Stimulated activated naive CD8-positive, alpha-beta T cell treated with anti-CD3 and anti-CD28 coated beads, Interleukin-15, Interleukin-2, amounts not matched to agents 100 U/mL and 50 U/mL, for 24 hours (primary cell): ENCODE data around the gene RRP1.
"Not testable (repeated sequence)": the region's sequence is repeated elsewhere in the genome, so short reads cannot be mapped to it uniquely, and the experiment has no call there.

Experiments
- ATAC-seq: fragments of 150-1000 bp; cut with Tn5 transposase; one replicate; pipeline ENCODE4 v1.10.0; 2021
- DNase-seq: peaks from one replicate; pipeline ENCODE4 v3.0.0; 2021

RRP1 gene

GRCh38 chr21:43840259-43840658, 50.9 kb downstream of the RRP1 start:
- DNase-seq (no peak), ATAC-seq (no peak)

- ATAC-seq, result no peak
- DNase-seq, result no peak
Observed at GRCh38 chr21:43842742-43843141, 53.4 kb downstream of the RRP1 start.

GRCh38 chr21:43844906-43845305, 55.5 kb downstream of the RRP1 start:
- not testable (repeated sequence) for ATAC-seq

GRCh38 chr21:43845386-43845785, 56.0 kb downstream of the RRP1 start:
- DNase-seq (no peak), ATAC-seq (no peak)

More at GRCh38 chr21:43844906-43845305, 55.5 kb downstream of the RRP1 start:
- DNase-seq, result not testable (repeated sequence)

- no peak for ATAC-seq
- DNase-seq, result no peak
Observed at GRCh38 chr21:43846430-43846829, 57.1 kb downstream of the RRP1 start.

GRCh38 chr21:43847301-43847700, 57.9 kb downstream of the RRP1 start:
- DNase-seq (no peak), ATAC-seq (no peak)

- no peak for ATAC-seq
- DNase-seq, result no peak
Observed at GRCh38 chr21:43848771-43849170, 59.4 kb downstream of the RRP1 start.

GRCh38 chr21:43849532-43850299, 60.3 kb downstream of the RRP1 start:
- DNase-seq (no peak), ATAC-seq (no peak)

- no peak for DNase-seq
- no peak for ATAC-seq
Observed at GRCh38 chr21:43850728-43851295, 61.4 kb downstream of the RRP1 start.

GRCh38 chr21:43851593-43851992, 62.2 kb downstream of the RRP1 start:
- DNase-seq, result no peak
- no peak for ATAC-seq

- no peak for DNase-seq
- no peak for ATAC-seq
Observed at GRCh38 chr21:43853851-43854772, 64.7 kb downstream of the RRP1 start.
